Calu3 (cell line): ENCODE measurements around the gene C20orf141. TPM values are rescaled to one million over a fixed set of nuclear protein-coding genes. Genes with fewer than 3 reads are reported as not detected.

Experiments
- BruUV-seq: library from RNA; stranded (reverse); fragments of 400-500 nt; replicated peaks from 2 replicates; lab custom pipeline; 2021; lab: Mats Ljungman, UMichigan
- CTCF ChIA-PET: fragments of 300-600 bp; sonication (Branson Sonifier 250); formaldehyde crosslinking; loops from one replicate; lab custom pipeline; 2022; ENCODE audit warnings: antibody characterized with exemption; lab: Charles Lee
- DNase-seq: peaks from one replicate; pipeline ENCODE4 v3.0.0; 2022
- H3K27ac Mint-ChIP-seq: one replicate; pipeline ENCODE4 v1.8.0; 2022; ENCODE audit warnings: mixed read lengths; ENCODE audit not compliant: unreplicated experiment
- H3K27me3 Mint-ChIP-seq: one replicate; pipeline ENCODE4 v1.8.0; 2022; ENCODE audit warnings: mixed read lengths; ENCODE audit not compliant: unreplicated experiment
- H3K36me3 Mint-ChIP-seq: one replicate; pipeline ENCODE4 v1.8.0; 2022; ENCODE audit warnings: mild to moderate bottlenecking, moderate library complexity, mixed read lengths; ENCODE audit not compliant: insufficient read depth, unreplicated experiment
- H3K4me1 Mint-ChIP-seq: one replicate; pipeline ENCODE4 v1.8.0; 2022; ENCODE audit warnings: mild to moderate bottlenecking, low read depth, mixed read lengths; ENCODE audit not compliant: unreplicated experiment
- H3K4me3 Mint-ChIP-seq: one replicate; pipeline ENCODE4 v1.8.0; 2022; ENCODE audit warnings: mild to moderate bottlenecking, low read depth, moderate library complexity, mixed read lengths; ENCODE audit not compliant: unreplicated experiment
- H3K9me3 Mint-ChIP-seq: one replicate; pipeline ENCODE4 v1.8.0; 2022; ENCODE audit warnings: low read depth, mixed read lengths; ENCODE audit not compliant: unreplicated experiment
- CTCF ChIP-seq: fragments of 200-600 bp; IDR thresholded peaks from one replicate; pipeline ENCODE4 v1.8.0; 2022; ENCODE audit warnings: antibody characterized with exemption; ENCODE audit not compliant: unreplicated experiment
- intact Hi-C: fragments of 100-400 bp; cut with micrococcal nuclease; formaldehyde crosslinking; loops from one replicate; pipeline ENCODE4 v1.10.0; 2022; ENCODE audit not compliant: unreplicated experiment
- total RNA-seq: library from RNA; stranded (reverse); gene quantifications from 2 replicates; pipeline ENCODE4 v1.2.3, GENCODE V29; 2022

Gene C20orf141
- total RNA-seq, 1 experiment from 2014 or later = not detected

- H3K36me3 Mint-ChIP-seq = peaks cover 11% of the 10 kb centered on the region
- TF ChIP-seq CTCF = no peak
- H3K9me3 Mint-ChIP-seq = no peaks in the 10 kb centered on the region
- CTCF ChIA-PET = no interaction called here
- BruUV-seq = no TSS peak
- H3K4me3 Mint-ChIP-seq = no peak overlapping the region
- H3K27me3 Mint-ChIP-seq = no peaks in the 10 kb centered on the region
- DNase-seq = no peak
- H3K4me1 Mint-ChIP-seq = no peaks in the 10 kb centered on the region
- intact Hi-C loops = no loop called here
- no peak overlapping the region for H3K27ac Mint-ChIP-seq
Measured at GRCh38 chr20:2845607-2846006, 30.8 kb downstream of the C20orf141 start.

- no peak for DNase-seq
- Mint-ChIP-seq H3K4me1 (no peaks in the 10 kb centered on the region), H3K27me3 (no peaks in the 10 kb centered on the region), H3K36me3 (no peaks in the 10 kb centered on the region), H3K27ac (no peak overlapping the region), H3K9me3 (no peaks in the 10 kb centered on the region), H3K4me3 (no peak overlapping the region)
- CTCF ChIA-PET = no interaction called here
- intact Hi-C loops = no loop called here
- BruUV-seq = no TSS peak
- no peak for TF ChIP-seq CTCF
Measured at GRCh38 chr20:2846698-2847097, 31.9 kb downstream of the C20orf141 start.

- no peak for TF ChIP-seq CTCF
- H3K27ac Mint-ChIP-seq = no peak overlapping the region
- no peaks in the 10 kb centered on the region for H3K9me3 Mint-ChIP-seq
- H3K27me3 Mint-ChIP-seq = no peaks in the 10 kb centered on the region
- CTCF ChIA-PET = no interaction called here
- DNase-seq = no peak
- H3K4me3 Mint-ChIP-seq = no peak overlapping the region
- no peaks in the 10 kb centered on the region for H3K36me3 Mint-ChIP-seq
- BruUV-seq = no TSS peak
- intact Hi-C loops = no loop called here
- H3K4me1 Mint-ChIP-seq = no peaks in the 10 kb centered on the region
Measured at GRCh38 chr20:2847802-2848201, 33.0 kb downstream of the C20orf141 start.

GRCh38 chr20:2849529-2849928 lies 34.7 kb downstream of the C20orf141 start:
- H3K4me1 Mint-ChIP-seq = no peaks in the 10 kb centered on the region
- DNase-seq = no peak
- intact Hi-C loops = no loop called here
- no peaks in the 10 kb centered on the region for H3K27me3 Mint-ChIP-seq
- H3K9me3 Mint-ChIP-seq = no peaks in the 10 kb centered on the region
- H3K27ac Mint-ChIP-seq = no peak overlapping the region
- TF ChIP-seq CTCF = no peak
- H3K4me3 Mint-ChIP-seq = no peak overlapping the region
- CTCF ChIA-PET = no interaction called here
- no peaks in the 10 kb centered on the region for H3K36me3 Mint-ChIP-seq
- no TSS peak for BruUV-seq

GRCh38 chr20:2851086-2851485 lies 36.3 kb downstream of the C20orf141 start:
- no peak for DNase-seq
- Mint-ChIP-seq H3K27ac (no peak overlapping the region), H3K4me3 (no peak overlapping the region), H3K9me3 (no peaks in the 10 kb centered on the region), H3K27me3 (no peaks in the 10 kb centered on the region), H3K4me1 (no peaks in the 10 kb centered on the region), H3K36me3 (no peaks in the 10 kb centered on the region)
- intact Hi-C loops = no loop called here
- BruUV-seq = no TSS peak
- no peak for TF ChIP-seq CTCF
- CTCF ChIA-PET = no interaction called here
